CD4-positive, alpha-beta T cell treated with Interleukin-6 at 100 ng/mL for 8 hours (primary cell): ENCODE results near the gene COX14.
"Not testable (repeated sequence)": the region's sequence is repeated elsewhere in the genome, so short reads cannot be mapped to it uniquely, and the experiment has no call there.

Experiments
- DNase-seq: peaks from one replicate; pipeline ENCODE4 v3.0.0-alpha.2; 2020; ENCODE audit warnings: mixed read lengths, low spot score

Gene COX14

GRCh38 chr12:50111693-50112455, at the start of gene COX14:
COX14 (plus strand) TSS chr12:50112236; CDS start chr12:50120044, 7,808 bp downstream.
- peak; percentile 99 for DNase-seq

- no peak for DNase-seq
These were observed 49.1 kb upstream of the COX14 start for GRCh38 chr12:50062728-50063460.

- no peak for DNase-seq
These were observed 46.2 kb upstream of the COX14 start for GRCh38 chr12:50065726-50066310.

- DNase-seq: no peak
These were observed 45.6 kb upstream of the COX14 start for GRCh38 chr12:50066402-50066801.

- no peak for DNase-seq
These were observed 43.0 kb upstream of the COX14 start for GRCh38 chr12:50069069-50069468.

- DNase-seq: no peak
These were observed 42.5 kb upstream of the COX14 start for GRCh38 chr12:50069539-50069938.

GRCh38 chr12:50070314-50071060, 41.5 kb upstream of the COX14 start:
- DNase-seq: peak; percentile 64

GRCh38 chr12:50072198-50072907, 39.7 kb upstream of the COX14 start:
- DNase-seq: no peak

- DNase-seq: no peak
These were observed 38.8 kb upstream of the COX14 start for GRCh38 chr12:50073206-50073605.

- no peak for DNase-seq
These were observed 38.3 kb upstream of the COX14 start for GRCh38 chr12:50073712-50074111.

- DNase-seq: peak; percentile 79
These were observed 36.9 kb upstream of the COX14 start for GRCh38 chr12:50074936-50075807.

- DNase-seq: no peak
These were observed 36.2 kb upstream of the COX14 start for GRCh38 chr12:50075808-50076170.

- DNase-seq: no peak
These were observed 34.9 kb upstream of the COX14 start for GRCh38 chr12:50077099-50077498.

- no peak for DNase-seq
These were observed 33.8 kb upstream of the COX14 start for GRCh38 chr12:50078281-50078680.

- DNase-seq: no peak
These were observed 32.3 kb upstream of the COX14 start for GRCh38 chr12:50079771-50080170.

GRCh38 chr12:50081096-50081808, 30.8 kb upstream of the COX14 start:
- DNase-seq: no peak

GRCh38 chr12:50082644-50083043, 29.4 kb upstream of the COX14 start:
- DNase-seq: no peak

- DNase-seq: no peak
These were observed 28.7 kb upstream of the COX14 start for GRCh38 chr12:50083301-50083700.

- not testable (repeated sequence) for DNase-seq
These were observed 27.6 kb upstream of the COX14 start for GRCh38 chr12:50084409-50084774.
